Measurements from ENCODE around the gene TMEM59L. TPM values are rescaled to one million over a fixed set of nuclear protein-coding genes. Genes with fewer than 3 reads are reported as not detected.

TMEM59L gene
- total RNA-seq, 2 experiments from 2014 or later: not detected

GRCh38 chr19:18603255-18603957 lies 9.3 kb upstream of the TMEM59L start:
- peak; percentile 23 for TF ChIP-seq CTCF (IDR thresholded peaks at IDR 0.05)
- peaks cover 4% of the 10 kb centered on the region for H3K4me1 Mint-ChIP-seq (ENCODE audit: low read depth)
- ChIA-PET POLR2A (interaction anchor here (1.0 kb wide), 1 partner anchor 18 kb away, joined by 3 read pairs; no protein-coding TSS in a partner anchor), CTCF (interaction anchor here (1.3 kb wide), 1 partner anchor 83 kb away, joined by 4 read pairs; no protein-coding TSS in a partner anchor)
- ATAC-seq (peak; percentile 79), DNase-seq (peak; percentile 40)
- no peaks in the 10 kb centered on the region for H3K9me3 Mint-ChIP-seq
- intact Hi-C loops (cut with micrococcal nuclease): no loop called here
- H3K27ac Mint-ChIP-seq: no peak overlapping the region
- H3K4me3 Mint-ChIP-seq: no peak overlapping the region
- H3K36me3 Mint-ChIP-seq (ENCODE audit: low read depth): no peaks in the 10 kb centered on the region
- H3K27me3 Mint-ChIP-seq: peaks cover 47% of the 10 kb centered on the region

- intact Hi-C loops (cut with micrococcal nuclease): no loop called here
- Mint-ChIP-seq H3K4me1 (ENCODE audit: low read depth) (peaks cover 4% of the 10 kb centered on the region), H3K27me3 (peaks cover 55% of the 10 kb centered on the region), H3K27ac (no peak overlapping the region), H3K4me3 (no peak overlapping the region), H3K36me3 (ENCODE audit: low read depth) (no peaks in the 10 kb centered on the region), H3K9me3 (no peaks in the 10 kb centered on the region)
- DNase-seq: no peak
- CTCF ChIA-PET: interaction anchor here (1.3 kb wide), 1 partner anchor 83 kb away, joined by 4 read pairs; no protein-coding TSS in a partner anchor
- ATAC-seq: no peak
- POLR2A ChIA-PET: interaction anchor here (0.6 to 1.2 kb wide), 2 partner anchors 10 to 235 kb away, joined by 3 read pairs; no protein-coding TSS in a partner anchor
- no peak for TF ChIP-seq CTCF (IDR thresholded peaks at IDR 0.05)
These were observed 8.5 kb upstream of the TMEM59L start for GRCh38 chr19:18603958-18604819.

GRCh38 chr19:18604820-18605159 lies 7.9 kb upstream of the TMEM59L start:
- no peak for DNase-seq
- Mint-ChIP-seq H3K27me3 (peaks cover 61% of the 10 kb centered on the region), H3K4me3 (no peak overlapping the region), H3K36me3 (ENCODE audit: low read depth) (no peaks in the 10 kb centered on the region), H3K9me3 (no peaks in the 10 kb centered on the region), H3K4me1 (ENCODE audit: low read depth) (peaks cover 4% of the 10 kb centered on the region), H3K27ac (no peak overlapping the region)
- no peak for TF ChIP-seq CTCF (IDR thresholded peaks at IDR 0.05)
- CTCF ChIA-PET: no interaction called here
- POLR2A ChIA-PET: interaction anchor here (0.6 to 1.2 kb wide), 2 partner anchors 10 to 235 kb away, joined by 3 read pairs; no protein-coding TSS in a partner anchor
- intact Hi-C loops (cut with micrococcal nuclease): no loop called here
- no peak for ATAC-seq

- Mint-ChIP-seq H3K4me1 (ENCODE audit: low read depth) (peaks cover 4% of the 10 kb centered on the region), H3K4me3 (no peak overlapping the region), H3K9me3 (no peaks in the 10 kb centered on the region), H3K36me3 (ENCODE audit: low read depth) (no peaks in the 10 kb centered on the region), H3K27ac (no peak overlapping the region), H3K27me3 (peaks cover 64% of the 10 kb centered on the region)
- TF ChIP-seq CTCF (IDR thresholded peaks at IDR 0.05): no peak
- intact Hi-C loops (cut with micrococcal nuclease): no loop called here
- ChIA-PET CTCF (no interaction called here), POLR2A (interaction anchor here (0.6 to 1.2 kb wide), 2 partner anchors 11 to 234 kb away, joined by 3 read pairs; no protein-coding TSS in a partner anchor)
- no peak for DNase-seq
- no peak for ATAC-seq
These were observed 7.5 kb upstream of the TMEM59L start for GRCh38 chr19:18605196-18605545.

Measured in activated CD8-positive, alpha-beta T cell treated with anti-CD3 and anti-CD28 coated beads for 36 hours (primary cell).